Prostate gland (tissue), 2 donors: ENCODE results near the gene RALGPS1. TPM values are rescaled to one million over a fixed set of nuclear protein-coding genes. Genes with fewer than 3 reads are reported as not detected.

ENCODE experiments used
- DNase-seq: peaks from one replicate; pipeline ENCODE4 v3.0.0-alpha.2; 2019; ENCODE audit warnings: low spot score
- H3K27ac ChIP-seq, 2 donors: fragments of 200-600 bp; sonication (generic); 2 replicates each; pipeline ENCODE4 v1.5.1; 2017 to 2019
- H3K27me3 ChIP-seq: fragments of 200-600 bp; sonication (generic); replicated peaks from 2 replicates; pipeline ENCODE4 v1.5.1; 2019; ENCODE audit not compliant: insufficient read depth
- H3K36me3 ChIP-seq, 2 donors: fragments of 200-600 bp; sonication (generic); 1 replicate in 1 of 2; 2 replicates in 1 of 2; pipeline versions ENCODE4 v1.5.1 to v1.8.1; 2017 to 2019
- H3K4me1 ChIP-seq: fragments of 200-600 bp; sonication (generic); replicated peaks from 2 replicates; pipeline ENCODE4 v1.5.1; 2019
- H3K4me3 ChIP-seq, 2 donors: fragments of 200-600 bp; sonication (generic); 2 replicates each; pipeline ENCODE4 v1.5.1; 2017 to 2019
- H3K9me3 ChIP-seq: fragments of 200-600 bp; sonication (generic); 2 replicates; pipeline ENCODE4 v1.5.1; 2017
- POLR2A ChIP-seq: fragments of 450-650 bp; IDR thresholded peaks from one replicate; pipeline ENCODE4 v1.6.1; 2016; ENCODE audit warnings: antibody characterized with exemption, mild to moderate bottlenecking
- POLR2AphosphoS5 ChIP-seq: sonication (generic); formaldehyde crosslinking; IDR thresholded peaks from one replicate; pipeline ENCODE4 v1.6.1; 2017; ENCODE audit warnings: antibody characterized with exemption
- WGBS: methylation state at CpG from one replicate; pipeline ENCODE4 v1.1.5; 2018; 5-methylcytosine and 5-hydroxymethylcytosine counted together
- intact Hi-C: fragments of 100-400 bp; cut with DNase I; formaldehyde crosslinking; loops from one replicate; pipeline ENCODE4 v1.14.2; 2022
- total RNA-seq, 2 donors: library from RNA; depleted of rRNA; stranded (reverse); fragments of >200 nt; gene quantifications; one replicate each; pipeline ENCODE4 v1.1.0, GENCODE V29; 2016
- TF ChIP-seq, protein P1 (sequence below), 4 experiments: fragments of 200-600 bp in 2 of 4; fragments of 450-650 bp in 2 of 4; sonication (generic) in 2 of 4; IDR thresholded peaks; 1 replicate in 3 of 4; 2 replicates in 1 of 4; pipeline ENCODE4 v1.5.1; 2016 to 2019; ENCODE audit warnings: antibody characterized with exemption in 4 of 4, mild to moderate bottlenecking in 2 of 4, moderate library complexity in 2 of 4

The RALGPS1 gene
- total RNA-seq, 2 donors from 2014 or later, result 14.7 to 20.7 TPM

- TF ChIP-seq POLR2A, result no peak
- TF ChIP-seq, protein P1, sequence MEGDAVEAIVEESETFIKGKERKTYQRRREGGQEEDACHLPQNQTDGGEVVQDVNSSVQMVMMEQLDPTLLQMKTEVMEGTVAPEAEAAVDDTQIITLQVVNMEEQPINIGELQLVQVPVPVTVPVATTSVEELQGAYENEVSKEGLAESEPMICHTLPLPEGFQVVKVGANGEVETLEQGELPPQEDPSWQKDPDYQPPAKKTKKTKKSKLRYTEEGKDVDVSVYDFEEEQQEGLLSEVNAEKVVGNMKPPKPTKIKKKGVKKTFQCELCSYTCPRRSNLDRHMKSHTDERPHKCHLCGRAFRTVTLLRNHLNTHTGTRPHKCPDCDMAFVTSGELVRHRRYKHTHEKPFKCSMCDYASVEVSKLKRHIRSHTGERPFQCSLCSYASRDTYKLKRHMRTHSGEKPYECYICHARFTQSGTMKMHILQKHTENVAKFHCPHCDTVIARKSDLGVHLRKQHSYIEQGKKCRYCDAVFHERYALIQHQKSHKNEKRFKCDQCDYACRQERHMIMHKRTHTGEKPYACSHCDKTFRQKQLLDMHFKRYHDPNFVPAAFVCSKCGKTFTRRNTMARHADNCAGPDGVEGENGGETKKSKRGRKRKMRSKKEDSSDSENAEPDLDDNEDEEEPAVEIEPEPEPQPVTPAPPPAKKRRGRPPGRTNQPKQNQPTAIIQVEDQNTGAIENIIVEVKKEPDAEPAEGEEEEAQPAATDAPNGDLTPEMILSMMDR (IDR thresholded peaks at IDR 0.05), result no peak
- TF ChIP-seq POLR2AphosphoS5, result no peak
- H3K27ac ChIP-seq, result no peak overlapping the region
- WGBS, result 100% methylated on average over 1 of the region's 1 CpG
- no peak for DNase-seq
- no peaks in the 10 kb centered on the region for H3K27me3 ChIP-seq
- no peaks in the 10 kb centered on the region for H3K9me3 ChIP-seq
- intact Hi-C loops, result no loop called here
- peaks cover 10% of the 10 kb centered on the region for H3K4me1 ChIP-seq
- no peaks in the 10 kb centered on the region for H3K36me3 ChIP-seq
- H3K4me3 ChIP-seq, result no peak overlapping the region
Measured at GRCh38 chr9:127078988-127079387, 164.4 kb downstream of the RALGPS1 start.

- DNase-seq, result no peak
- no peak overlapping the region for H3K4me3 ChIP-seq
- TF ChIP-seq POLR2A, result no peak
- TF ChIP-seq POLR2AphosphoS5, result peak; percentile 62
- no peaks in the 10 kb centered on the region for H3K27me3 ChIP-seq
- intact Hi-C loops, result no loop called here
- no peaks in the 10 kb centered on the region for H3K9me3 ChIP-seq
- no peaks in the 10 kb centered on the region for H3K36me3 ChIP-seq
- 87% methylated on average over 8 of the region's 8 CpGs for WGBS
- H3K27ac ChIP-seq, result no peak overlapping the region
- H3K4me1 ChIP-seq, result peaks cover 10% of the 10 kb centered on the region
Measured at GRCh38 chr9:127079446-127080140, 165.0 kb downstream of the RALGPS1 start.

DNA sequence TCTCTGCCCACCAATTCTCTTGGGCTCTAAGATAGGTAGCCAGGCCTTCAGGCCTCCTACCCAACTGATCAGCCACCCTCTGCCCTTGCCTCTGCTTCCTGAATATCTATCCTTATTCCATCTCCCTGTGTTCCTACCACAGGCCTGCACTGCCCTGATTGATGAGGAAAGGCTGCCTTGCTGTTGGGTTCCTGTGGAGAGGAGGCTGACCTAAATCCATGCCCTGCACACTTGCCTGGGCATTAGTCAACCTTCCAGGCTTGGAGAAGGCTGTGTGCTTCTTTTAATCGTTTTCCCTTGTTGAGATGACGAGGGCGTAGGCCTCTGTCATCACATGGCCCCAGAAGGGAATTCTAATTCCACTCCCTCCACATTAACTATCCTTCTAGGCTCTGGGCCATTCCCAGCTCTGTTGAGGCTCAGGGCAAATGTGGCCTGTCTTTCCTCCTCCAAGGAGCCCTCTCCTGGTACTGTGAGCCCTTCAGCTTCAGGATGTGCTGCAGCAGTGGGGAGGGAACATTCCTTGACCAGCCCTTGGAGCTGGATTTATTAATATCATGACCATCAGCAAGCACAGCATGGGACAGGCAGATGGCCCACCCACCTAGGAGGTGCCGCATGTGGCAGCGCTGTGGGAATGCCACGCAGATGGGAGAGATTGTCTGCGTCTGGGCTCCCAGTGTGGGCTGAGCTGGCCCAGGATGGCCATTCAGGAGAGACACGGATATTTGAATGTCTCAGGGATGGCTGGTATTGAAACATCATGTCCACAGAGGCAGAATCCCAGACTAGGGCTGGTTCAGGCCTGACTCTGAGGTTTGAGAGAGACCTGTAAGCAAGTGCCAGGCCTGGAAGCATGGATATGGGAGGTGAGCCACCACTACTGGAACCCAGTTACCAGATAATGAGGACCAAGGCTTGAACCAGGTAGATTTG is 166.9 kb downstream of the RALGPS1 start:
- WGBS, result 92% methylated on average over 8 of the region's 8 CpGs
- no peak for DNase-seq
- Histone ChIP-seq H3K4me3 (no peak overlapping the region), H3K9me3 (no peaks in the 10 kb centered on the region), H3K27ac (no peak overlapping the region), H3K36me3 (no peaks in the 10 kb centered on the region), H3K27me3 (no peaks in the 10 kb centered on the region), H3K4me1 (peaks cover 5% of the 10 kb centered on the region)
- TF ChIP-seq, protein P1 (IDR thresholded peaks at IDR 0.05), result no peak
- no peak for TF ChIP-seq POLR2AphosphoS5
- no peak for TF ChIP-seq POLR2A
- intact Hi-C loops, result no loop called here

DNA sequence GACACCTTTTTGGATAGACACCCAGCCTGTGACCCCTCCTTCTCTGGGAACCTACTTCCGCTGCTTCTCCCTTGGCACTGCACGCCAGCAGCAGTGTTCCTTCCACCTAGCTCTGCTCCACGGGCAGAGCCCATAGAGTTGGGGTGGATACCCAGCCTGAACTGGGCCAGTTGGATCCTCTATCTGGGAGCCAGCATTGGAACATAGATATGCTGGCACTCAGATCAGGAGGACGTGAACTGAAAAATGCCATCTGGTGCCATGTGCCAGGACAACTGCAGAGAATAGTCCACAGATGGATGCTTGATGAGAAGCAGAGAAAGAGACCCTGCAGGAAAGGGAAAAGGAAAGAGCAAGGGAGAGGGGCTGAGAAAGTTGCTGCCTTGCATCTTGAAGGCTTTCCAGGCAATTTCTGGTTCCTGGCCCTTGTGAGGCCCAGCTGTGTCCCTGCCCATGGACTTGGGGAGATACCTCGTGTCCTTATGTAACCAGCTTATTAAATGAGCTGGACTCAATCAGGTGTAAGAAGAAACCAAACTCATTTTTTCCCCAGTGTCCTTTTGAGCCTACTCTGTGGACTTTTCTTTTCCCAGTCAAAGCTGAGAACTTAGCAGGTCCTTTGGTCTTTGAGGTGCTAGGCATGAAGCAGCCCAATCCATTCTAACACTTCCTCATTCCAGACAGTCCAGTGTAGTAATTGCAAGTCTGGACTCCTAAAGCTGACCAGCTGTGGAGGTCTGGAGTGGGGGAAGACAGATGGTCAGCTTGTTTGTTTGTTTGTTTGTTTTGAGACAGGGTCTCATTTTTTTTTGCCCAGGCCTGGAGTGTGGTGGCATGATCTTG is 168.8 kb downstream of the RALGPS1 start:
- Histone ChIP-seq H3K4me1 (no peaks in the 10 kb centered on the region), H3K27me3 (no peaks in the 10 kb centered on the region), H3K4me3 (no peak overlapping the region), H3K9me3 (no peaks in the 10 kb centered on the region), H3K36me3 (no peaks in the 10 kb centered on the region), H3K27ac (no peak overlapping the region)
- intact Hi-C loops, result no loop called here
- WGBS, result 69% methylated on average over 5 of the region's 5 CpGs
- TF ChIP-seq, protein P1 (IDR thresholded peaks at IDR 0.05), result no peak
- TF ChIP-seq POLR2A, result no peak
- TF ChIP-seq POLR2AphosphoS5, result peak; percentile 27
- DNase-seq, result no peak
